HL-60 (cell line): ENCODE measurements around the gene LCN2.
"Not testable (repeated sequence)": the region's sequence is repeated elsewhere in the genome, so short reads cannot be mapped to it uniquely, and the experiment has no call there.

Experiments used
- DNase-seq, 2 experiments: peaks; one replicate each; pipeline ENCODE4 v3.0.0-alpha.2; 2010 to 2020; ENCODE audit warnings: low read depth in 1 of 2, low spot score in 1 of 2
- H3K27ac ChIP-seq: fragments of 250-450 bp; sonication (Bioruptor Pico); replicated peaks from 2 replicates; pipeline ENCODE4 v1.5.1; 2020; ENCODE audit warnings: mild to moderate bottlenecking, moderate library complexity
- H3K27me3 ChIP-seq: fragments of 250-450 bp; sonication (Bioruptor Pico); 2 replicates; pipeline ENCODE4 v1.5.1; 2021; ENCODE audit warnings: mild to moderate bottlenecking, moderate library complexity; ENCODE audit not compliant: insufficient read depth, poor library complexity, severe bottlenecking
- H3K4me3 ChIP-seq: replicated peaks from 2 replicates; pipeline ENCODE4 v1.5.1; 2011; ENCODE audit warnings: mild to moderate bottlenecking, control low read depth, low read length; ENCODE audit not compliant: insufficient read depth
- GABPA ChIP-seq: IDR thresholded peaks from 2 replicates; pipeline ENCODE4 v1.6.1; 2012; ENCODE audit warnings: low read depth
- POLR2AphosphoS5 ChIP-seq: IDR thresholded peaks from 2 replicates; pipeline ENCODE4 v1.6.1; 2012; ENCODE audit warnings: low read depth
- REST ChIP-seq: IDR thresholded peaks from 2 replicates; pipeline ENCODE4 v1.6.1; 2012; ENCODE audit warnings: low read depth; ENCODE audit not compliant: insufficient replicate concordance
- SPI1 ChIP-seq: IDR thresholded peaks from 2 replicates; pipeline ENCODE4 v1.6.1; 2012; ENCODE audit warnings: low read depth, mild to moderate bottlenecking, borderline replicate concordance
- TF ChIP-seq, protein P1 (sequence below): IDR thresholded peaks from one replicate; pipeline ENCODE4 v1.5.1; 2011; ENCODE audit warnings: low read length, control low read depth, inconsistent platforms; ENCODE audit not compliant: insufficient read depth

LCN2 gene

GRCh38 chr9:128178806-128179431 is 29.7 kb downstream of the LCN2 start:
- no peak overlapping the region for H3K27ac ChIP-seq
- no peak for DNase-seq
- TF ChIP-seq GABPA (no peak), SPI1 (no peak), REST (no peak), POLR2AphosphoS5 (no peak)
- TF ChIP-seq, protein P1, sequence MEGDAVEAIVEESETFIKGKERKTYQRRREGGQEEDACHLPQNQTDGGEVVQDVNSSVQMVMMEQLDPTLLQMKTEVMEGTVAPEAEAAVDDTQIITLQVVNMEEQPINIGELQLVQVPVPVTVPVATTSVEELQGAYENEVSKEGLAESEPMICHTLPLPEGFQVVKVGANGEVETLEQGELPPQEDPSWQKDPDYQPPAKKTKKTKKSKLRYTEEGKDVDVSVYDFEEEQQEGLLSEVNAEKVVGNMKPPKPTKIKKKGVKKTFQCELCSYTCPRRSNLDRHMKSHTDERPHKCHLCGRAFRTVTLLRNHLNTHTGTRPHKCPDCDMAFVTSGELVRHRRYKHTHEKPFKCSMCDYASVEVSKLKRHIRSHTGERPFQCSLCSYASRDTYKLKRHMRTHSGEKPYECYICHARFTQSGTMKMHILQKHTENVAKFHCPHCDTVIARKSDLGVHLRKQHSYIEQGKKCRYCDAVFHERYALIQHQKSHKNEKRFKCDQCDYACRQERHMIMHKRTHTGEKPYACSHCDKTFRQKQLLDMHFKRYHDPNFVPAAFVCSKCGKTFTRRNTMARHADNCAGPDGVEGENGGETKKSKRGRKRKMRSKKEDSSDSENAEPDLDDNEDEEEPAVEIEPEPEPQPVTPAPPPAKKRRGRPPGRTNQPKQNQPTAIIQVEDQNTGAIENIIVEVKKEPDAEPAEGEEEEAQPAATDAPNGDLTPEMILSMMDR = no peak
- no peaks in the 10 kb centered on the region for H3K27me3 ChIP-seq
- no peak overlapping the region for H3K4me3 ChIP-seq

GRCh38 chr9:128180001-128180400 is 30.7 kb downstream of the LCN2 start:
- H3K4me3 ChIP-seq = no peak overlapping the region
- no peak for DNase-seq
- H3K27me3 ChIP-seq = no peaks in the 10 kb centered on the region
- TF ChIP-seq REST (no peak), GABPA (no peak), SPI1 (no peak), POLR2AphosphoS5 (no peak)
- TF ChIP-seq, protein P1 = no peak
- no peak overlapping the region for H3K27ac ChIP-seq

- Histone ChIP-seq H3K27me3 (no peaks in the 10 kb centered on the region), H3K27ac (no peak overlapping the region), H3K4me3 (no peak overlapping the region)
- no peak for DNase-seq
- TF ChIP-seq SPI1 (no peak), POLR2AphosphoS5 (no peak)
Observed at GRCh38 chr9:128180447-128180846, 31.2 kb downstream of the LCN2 start.

DNA sequence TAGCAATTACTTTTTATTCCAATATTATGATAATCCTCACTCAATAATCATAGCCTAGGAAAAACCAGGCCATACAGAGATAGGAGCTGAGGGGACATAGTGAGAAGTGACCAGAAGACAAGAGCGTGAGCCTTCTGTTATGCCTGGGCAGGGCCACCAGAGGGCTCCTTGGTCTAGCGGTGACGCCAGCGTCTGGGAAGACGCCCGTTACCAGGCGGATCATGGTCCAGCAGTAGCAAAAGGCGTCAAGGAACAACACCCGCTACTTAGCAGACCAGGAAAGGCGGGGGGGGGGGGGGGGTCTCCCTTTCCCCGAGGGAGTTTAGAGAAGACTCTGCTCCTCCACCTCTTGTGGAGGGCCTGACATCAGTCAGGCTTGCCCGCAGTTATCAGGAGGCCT is 32.2 kb downstream of the LCN2 start:
- H3K27me3 ChIP-seq, H3K4me3 ChIP-seq, H3K27ac ChIP-seq: not testable (repeated sequence)
- peak in 1 of 2 experiments; percentile 28 for DNase-seq

- Histone ChIP-seq H3K27ac (no peak overlapping the region), H3K27me3 (no peaks in the 10 kb centered on the region), H3K4me3 (no peak overlapping the region)
- no peak for TF ChIP-seq SPI1
- TF ChIP-seq POLR2AphosphoS5 = no peak
- no peak for TF ChIP-seq GABPA
- TF ChIP-seq, protein P1 = no peak
- no peak for TF ChIP-seq REST
- DNase-seq = no peak
Observed at GRCh38 chr9:128182893-128183588, 33.8 kb downstream of the LCN2 start.
